Mesenchymal stem cell (in vitro differentiated cells and primary cell): ENCODE data around the gene PAX8.

ENCODE experiments used
- DNase-seq: peaks from one replicate; pipeline ENCODE4 v3.0.0-alpha.2; 2013
- H2AFZ ChIP-seq: one replicate; pipeline ENCODE4 v1.6.1; 2013; ENCODE audit warnings: low read depth, mild to moderate bottlenecking, control low read depth, inconsistent platforms, low read length, moderate library complexity
- H2AK5ac ChIP-seq: 2 replicates; pipeline ENCODE4 v1.6.1; 2013; ENCODE audit warnings: low read length, moderate library complexity, mild to moderate bottlenecking, inconsistent platforms; ENCODE audit not compliant: severe bottlenecking
- H2BK120ac ChIP-seq: one replicate; pipeline ENCODE4 v1.6.1; 2013; ENCODE audit warnings: low read depth, mild to moderate bottlenecking, inconsistent platforms, low read length, moderate library complexity
- H2BK12ac ChIP-seq, 2 experiments: one replicate each; pipeline ENCODE4 v1.6.1; 2013; ENCODE audit warnings: inconsistent platforms in 2 of 2, low read length in 2 of 2, mild to moderate bottlenecking in 2 of 2, moderate library complexity in 2 of 2, control low read depth in 1 of 2
- H2BK15ac ChIP-seq: one replicate; pipeline ENCODE4 v1.6.1; 2013; ENCODE audit warnings: mild to moderate bottlenecking, low read depth, inconsistent platforms; ENCODE audit not compliant: poor library complexity, severe bottlenecking
- H2BK5ac ChIP-seq: 2 replicates; pipeline ENCODE4 v1.6.1; 2013; ENCODE audit warnings: low read depth, mild to moderate bottlenecking, low read length, control low read depth, inconsistent platforms; ENCODE audit not compliant: poor library complexity, severe bottlenecking
- H3K14ac ChIP-seq, 2 experiments: one replicate each; pipeline ENCODE4 v1.6.1; 2013; ENCODE audit warnings: inconsistent platforms in 2 of 2, low read length in 2 of 2, control low read depth in 1 of 2, mild to moderate bottlenecking in 1 of 2, moderate library complexity in 1 of 2
- H3K18ac ChIP-seq, 2 experiments: one replicate each; pipeline ENCODE4 v1.6.1; 2013; ENCODE audit warnings: inconsistent platforms in 2 of 2, low read length in 2 of 2, control low read depth in 1 of 2, low read depth in 1 of 2, mild to moderate bottlenecking in 1 of 2
- H3K23ac ChIP-seq, 2 experiments: one replicate each; pipeline ENCODE4 v1.6.1; 2013; ENCODE audit warnings: inconsistent platforms in 2 of 2, low read length in 2 of 2, mild to moderate bottlenecking in 2 of 2, moderate library complexity in 2 of 2, control low read depth in 1 of 2
- H3K27ac ChIP-seq: 2 replicates; pipeline ENCODE4 v1.5.1; 2013; ENCODE audit warnings: mild to moderate bottlenecking, moderate library complexity, low read length, control low read depth, inconsistent platforms; ENCODE audit not compliant: poor library complexity, severe bottlenecking
- H3K27me3 ChIP-seq, 2 experiments: 2 replicates each; pipeline versions ENCODE4 v1.6.1 to v1.7.0; 2013; ENCODE audit warnings: low read length in 2 of 2, mild to moderate bottlenecking in 2 of 2, moderate library complexity in 2 of 2, control low read depth in 1 of 2, inconsistent platforms in 1 of 2; ENCODE audit not compliant: control insufficient read depth in 1 of 2, insufficient read depth in 1 of 2
- H3K36me3 ChIP-seq, 2 experiments: 2 replicates each; pipeline versions ENCODE4 v1.6.1 to v1.7.0; 2013; ENCODE audit warnings: low read length in 2 of 2, control low read depth in 1 of 2, inconsistent platforms in 1 of 2, low read depth in 1 of 2, mild to moderate bottlenecking in 1 of 2; ENCODE audit not compliant: insufficient read depth in 2 of 2, control insufficient read depth in 1 of 2
- H3K4ac ChIP-seq, 2 experiments: one replicate each; pipeline ENCODE4 v1.6.1; 2013; ENCODE audit warnings: inconsistent platforms in 2 of 2, low read length in 2 of 2, mild to moderate bottlenecking in 2 of 2, moderate library complexity in 2 of 2, control low read depth in 1 of 2, low read depth in 1 of 2
- H3K4me1 ChIP-seq: 2 replicates; pipeline ENCODE4 v1.6.1; 2013; ENCODE audit warnings: low read depth, low read length, control low read depth; ENCODE audit not compliant: control insufficient read depth, insufficient read depth
- H3K4me2 ChIP-seq: 2 replicates; pipeline ENCODE4 v1.6.1; 2013; ENCODE audit warnings: low read length, mild to moderate bottlenecking, inconsistent platforms; ENCODE audit not compliant: poor library complexity, severe bottlenecking
- H3K4me3 ChIP-seq, 2 experiments: 2 replicates each; pipeline versions ENCODE4 v1.5.1 to v1.7.0; 2013; ENCODE audit warnings: low read length in 2 of 2, mild to moderate bottlenecking in 2 of 2, control low read depth in 1 of 2, low read depth in 1 of 2; ENCODE audit not compliant: insufficient read depth in 1 of 2
- H3K79me1 ChIP-seq: replicated peaks from 2 replicates; pipeline ENCODE4 v1.6.1; 2013; ENCODE audit warnings: mild to moderate bottlenecking, control low read depth, low read length, inconsistent platforms; ENCODE audit not compliant: poor library complexity, severe bottlenecking
- H3K9ac ChIP-seq: 2 replicates; pipeline ENCODE4 v1.7.0; 2013; ENCODE audit warnings: mild to moderate bottlenecking, low read length, moderate library complexity
- H3K9me3 ChIP-seq: 2 replicates; pipeline ENCODE4 v1.7.0; 2013; ENCODE audit warnings: mild to moderate bottlenecking, low read length; ENCODE audit not compliant: control insufficient read depth
- H4K8ac ChIP-seq: one replicate; pipeline ENCODE4 v1.6.1; 2013; ENCODE audit warnings: inconsistent platforms, mild to moderate bottlenecking, low read length, moderate library complexity
- H4K91ac ChIP-seq: one replicate; pipeline ENCODE4 v1.6.1; 2013; ENCODE audit warnings: mild to moderate bottlenecking, low read length, inconsistent platforms
- WGBS: methylation state at CpG from one replicate; pipeline ENCODE4 v1.1.7; 2013; ENCODE audit warnings: mixed read lengths; 5-methylcytosine and 5-hydroxymethylcytosine counted together

Gene PAX8

GRCh38 chr2:113220970-113221708 lies 57.6 kb downstream of the PAX8 start:
- H3K79me1 ChIP-seq: peaks cover 7% of the 10 kb centered on the region
- no peak overlapping the region for H2AFZ ChIP-seq
- peaks cover 6 to 16% of the 10 kb centered on the region in 2 experiments for H3K36me3 ChIP-seq
- no peak overlapping the region for H2BK5ac ChIP-seq
- H2AK5ac ChIP-seq: peak overlapping the region; percentile 97
- no peak overlapping the region for H2BK120ac ChIP-seq
- no peak overlapping the region for H2BK12ac ChIP-seq
- H3K4me1 ChIP-seq: peaks cover 42% of the 10 kb centered on the region
- H3K18ac ChIP-seq: no peak overlapping the region
- peak overlapping the region; percentile 36 for H3K27ac ChIP-seq
- no peak overlapping the region for H2BK15ac ChIP-seq
- H3K9me3 ChIP-seq: no peaks in the 10 kb centered on the region
- no peak overlapping the region for H3K4ac ChIP-seq
- no peak overlapping the region for H4K8ac ChIP-seq
- H3K27me3 ChIP-seq: no peaks in the 10 kb centered on the region
- WGBS: 88% methylated on average over 6 of the region's 6 CpGs
- H3K4me2 ChIP-seq: no peak overlapping the region
- no peak for DNase-seq
- H3K14ac ChIP-seq: no peak overlapping the region
- H3K9ac ChIP-seq: no peak overlapping the region
- no peak overlapping the region for H3K4me3 ChIP-seq
- no peak overlapping the region for H4K91ac ChIP-seq
- no peak overlapping the region for H3K23ac ChIP-seq

- peak overlapping the region; percentile 16 for H4K8ac ChIP-seq
- H3K23ac ChIP-seq: peak overlapping the region in 1 of 2 experiments; percentile 41
- H3K4me2 ChIP-seq: no peak overlapping the region
- peak overlapping the region in 1 of 2 experiments; percentile 67 for H3K18ac ChIP-seq
- peak overlapping the region in 1 of 2 experiments; percentile 49 for H2BK12ac ChIP-seq
- H2AFZ ChIP-seq: no peak overlapping the region
- H3K14ac ChIP-seq: peak overlapping the region in 1 of 2 experiments; percentile 61
- peaks cover 7% of the 10 kb centered on the region for H3K79me1 ChIP-seq
- no peak overlapping the region for H3K4ac ChIP-seq
- H4K91ac ChIP-seq: no peak overlapping the region
- peaks cover 46% of the 10 kb centered on the region for H3K4me1 ChIP-seq
- H2BK15ac ChIP-seq: peak overlapping the region; percentile 75
- WGBS: 93% methylated on average over 4 of the region's 6 CpGs
- peak overlapping the region; percentile 96 for H2AK5ac ChIP-seq
- H3K27me3 ChIP-seq: no peaks in the 10 kb centered on the region
- peak overlapping the region; percentile 99 for H3K27ac ChIP-seq
- H2BK5ac ChIP-seq: peak overlapping the region; percentile 61
- no peak overlapping the region for H2BK120ac ChIP-seq
- no peaks in the 10 kb centered on the region for H3K9me3 ChIP-seq
- DNase-seq: peak; percentile 17
- peaks cover 6 to 24% of the 10 kb centered on the region in 2 experiments for H3K36me3 ChIP-seq
- H3K9ac ChIP-seq: peak overlapping the region; percentile 7
- H3K4me3 ChIP-seq: no peak overlapping the region
Observed at GRCh38 chr2:113219889-113220641, 58.7 kb downstream of the PAX8 start.

DNA sequence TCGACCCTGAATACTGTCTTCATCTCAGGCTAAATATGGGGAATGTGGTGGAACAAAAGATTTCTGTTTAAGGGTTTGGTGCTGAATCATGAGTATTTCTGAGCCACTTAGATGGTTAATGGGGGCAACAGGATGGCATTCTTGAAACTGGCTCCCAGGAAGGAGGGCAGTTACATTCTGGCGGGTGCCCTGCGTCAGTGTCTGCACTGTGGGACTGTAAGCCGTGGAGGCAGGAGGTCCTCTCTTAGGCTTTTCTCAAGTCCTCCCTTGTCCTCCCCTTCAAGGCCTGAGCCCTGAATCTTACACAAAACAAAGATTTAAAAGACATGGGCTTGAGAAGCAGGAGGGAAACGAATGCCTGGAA lies 59.2 kb downstream of the PAX8 start:
- Histone ChIP-seq H2AK5ac (peak overlapping the region; percentile 94), H4K91ac (no peak overlapping the region), H3K4me3 (no peak overlapping the region), H2BK12ac (peak overlapping the region in 1 of 2 experiments; percentile 64), H2AFZ (no peak overlapping the region), H3K79me1 (peaks cover 7% of the 10 kb centered on the region), H2BK5ac (peak overlapping the region; percentile 47), H3K36me3 (peaks cover 6 to 24% of the 10 kb centered on the region in 2 experiments), H3K27ac (peak overlapping the region; percentile 99), H3K4me2 (no peak overlapping the region), H3K27me3 (no peaks in the 10 kb centered on the region), H3K18ac (no peak overlapping the region), H2BK15ac (no peak overlapping the region), H3K9ac (peak overlapping the region; percentile 7), H2BK120ac (no peak overlapping the region), H3K14ac (no peak overlapping the region), H4K8ac (no peak overlapping the region), H3K9me3 (no peaks in the 10 kb centered on the region), H3K4me1 (peaks cover 46% of the 10 kb centered on the region), H3K23ac (no peak overlapping the region), H3K4ac (no peak overlapping the region)
- DNase-seq: no peak
- 84% methylated on average over 5 of the region's 5 CpGs for WGBS

DNA sequence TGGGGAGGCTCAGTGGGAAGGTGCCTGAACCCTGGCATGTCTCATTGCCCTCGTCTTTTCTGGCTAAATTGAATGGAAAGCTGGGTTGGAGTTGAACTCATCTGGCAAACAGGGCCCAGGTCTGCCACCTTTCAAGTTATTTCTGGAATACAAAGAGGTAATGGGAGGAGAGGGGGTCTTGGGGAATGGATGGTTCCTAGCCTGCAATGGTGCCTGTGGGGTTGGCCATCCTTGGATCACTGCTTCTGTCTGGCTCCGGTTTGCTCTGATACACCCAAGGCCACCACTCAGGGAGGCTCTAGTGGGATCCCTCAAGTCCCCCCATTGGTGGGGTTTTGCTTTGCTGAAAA lies 59.7 kb downstream of the PAX8 start:
- H2AK5ac ChIP-seq: peak overlapping the region; percentile 94
- H2BK120ac ChIP-seq: no peak overlapping the region
- H4K91ac ChIP-seq: no peak overlapping the region
- H3K27me3 ChIP-seq: no peaks in the 10 kb centered on the region
- no peaks in the 10 kb centered on the region for H3K9me3 ChIP-seq
- H4K8ac ChIP-seq: no peak overlapping the region
- peak overlapping the region; percentile 75 for H2BK5ac ChIP-seq
- H3K4me2 ChIP-seq: no peak overlapping the region
- DNase-seq: no peak
- H3K14ac ChIP-seq: no peak overlapping the region
- no peak overlapping the region for H2BK12ac ChIP-seq
- peaks cover 7% of the 10 kb centered on the region for H3K79me1 ChIP-seq
- H3K9ac ChIP-seq: peak overlapping the region; percentile 47
- H2BK15ac ChIP-seq: no peak overlapping the region
- 90% methylated on average over 2 of the region's 2 CpGs for WGBS
- H3K18ac ChIP-seq: no peak overlapping the region
- H3K4me3 ChIP-seq: no peak overlapping the region
- peaks cover 6 to 24% of the 10 kb centered on the region in 2 experiments for H3K36me3 ChIP-seq
- no peak overlapping the region for H3K4ac ChIP-seq
- peak overlapping the region; percentile 99 for H3K27ac ChIP-seq
- no peak overlapping the region for H2AFZ ChIP-seq
- no peak overlapping the region for H3K23ac ChIP-seq
- peaks cover 48% of the 10 kb centered on the region for H3K4me1 ChIP-seq
